Stimulated activated memory B cell treated with anti-CD40 and anti-IgM and Interleukin-4, amounts not matched to agents 10 μg/mL and 1 μg/mL and 100 μg/mL, for 72 hours (primary cell): ENCODE results near the gene RPS26.
"Not testable (repeated sequence)": the region's sequence is repeated elsewhere in the genome, so short reads cannot be mapped to it uniquely, and the experiment has no call there.

Experiments
- ATAC-seq: fragments of 150-1000 bp; cut with Tn5 transposase; 2 replicates; pipeline ENCODE4 v1.10.0; 2021
- H3K27ac Mint-ChIP-seq: one replicate; pipeline ENCODE4 v1.8.0; 2022; ENCODE audit warnings: mild to moderate bottlenecking, mixed read lengths
- H3K27me3 Mint-ChIP-seq: one replicate; pipeline ENCODE4 v1.8.0; 2022; ENCODE audit warnings: mixed read lengths
- H3K36me3 Mint-ChIP-seq: one replicate; pipeline ENCODE4 v1.8.0; 2022; ENCODE audit warnings: mixed read lengths
- H3K4me1 Mint-ChIP-seq: one replicate; pipeline ENCODE4 v1.8.0; 2022; ENCODE audit warnings: mixed read lengths
- H3K4me3 Mint-ChIP-seq: one replicate; pipeline ENCODE4 v1.8.0; 2022; ENCODE audit warnings: mild to moderate bottlenecking, moderate library complexity, mixed read lengths
- H3K9me3 Mint-ChIP-seq: one replicate; pipeline ENCODE4 v1.8.0; 2022; ENCODE audit warnings: mixed read lengths

RPS26 gene

GRCh38 chr12:56040151-56040550 is 1.6 kb upstream of the RPS26 start:
- no peak for ATAC-seq
- Mint-ChIP-seq H3K36me3 (peaks cover 30% of the 10 kb centered on the region), H3K4me3 (no peak overlapping the region), H3K27me3 (no peaks in the 10 kb centered on the region), H3K9me3 (no peaks in the 10 kb centered on the region), H3K27ac (no peak overlapping the region), H3K4me1 (peaks cover 11% of the 10 kb centered on the region)

DNA sequence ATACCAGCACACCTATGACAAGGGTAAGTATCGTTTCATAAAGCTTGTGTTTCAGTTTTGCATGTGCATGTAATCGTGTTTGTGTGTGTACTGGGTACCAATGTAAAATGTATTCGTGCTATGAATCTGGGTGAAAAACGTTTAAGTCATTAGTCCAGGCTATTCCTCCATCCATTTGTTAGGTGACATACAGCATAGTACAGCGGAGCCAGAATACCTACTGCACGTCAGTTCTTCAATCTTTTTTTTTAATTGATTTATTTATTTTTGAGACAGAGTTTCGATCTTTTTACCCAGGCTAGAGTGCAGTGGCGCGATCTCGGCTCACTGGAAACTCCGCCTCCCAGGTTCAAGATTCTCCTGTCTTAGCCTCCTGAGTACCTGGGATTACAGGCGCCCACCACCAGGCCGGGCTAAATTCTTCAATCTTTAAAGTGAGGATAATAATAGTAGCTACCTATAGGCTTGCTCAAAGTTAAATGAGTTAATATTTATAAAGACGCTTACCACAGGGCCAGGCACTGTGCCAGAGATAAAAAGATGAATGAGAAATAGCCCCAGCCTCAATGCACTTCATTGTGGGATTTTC is 661 bp upstream of the RPS26 start:
- peak overlapping the region; percentile 96 for H3K27ac Mint-ChIP-seq
- H3K36me3 Mint-ChIP-seq, result peaks cover 22% of the 10 kb centered on the region
- H3K9me3 Mint-ChIP-seq, result no peaks in the 10 kb centered on the region
- no peak for ATAC-seq
- peaks cover 12% of the 10 kb centered on the region for H3K4me1 Mint-ChIP-seq
- H3K27me3 Mint-ChIP-seq, result no peaks in the 10 kb centered on the region
- peak overlapping the region; percentile 90 for H3K4me3 Mint-ChIP-seq

DNA sequence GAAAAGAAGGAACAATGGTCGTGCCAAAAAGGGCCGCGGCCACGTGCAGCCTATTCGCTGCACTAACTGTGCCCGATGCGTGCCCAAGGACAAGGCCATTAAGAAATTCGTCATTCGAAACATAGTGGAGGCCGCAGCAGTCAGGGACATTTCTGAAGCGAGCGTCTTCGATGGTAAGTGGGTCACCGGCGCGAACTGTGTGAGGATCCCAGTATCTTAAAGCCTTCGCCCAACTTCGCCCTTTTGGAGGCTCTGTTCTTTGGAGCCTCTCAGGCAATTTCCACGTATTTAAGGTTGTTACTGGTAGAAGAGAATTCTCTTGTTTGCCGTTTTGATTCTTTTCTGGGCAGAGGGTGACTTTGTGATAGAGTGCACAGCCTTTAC is 704 bp downstream of the RPS26 start:
- Mint-ChIP-seq H3K4me1 (peaks cover 20% of the 10 kb centered on the region), H3K4me3 (peak overlapping the region; percentile 90)
- ATAC-seq, result not testable (repeated sequence)

GRCh38 chr12:56042843-56043242 is 1.1 kb downstream of the RPS26 start:
- ATAC-seq, result no peak
- Mint-ChIP-seq H3K36me3 (peaks cover 22% of the 10 kb centered on the region), H3K4me1 (peaks cover 20% of the 10 kb centered on the region), H3K27ac (peak overlapping the region; percentile 96), H3K9me3 (no peaks in the 10 kb centered on the region), H3K27me3 (no peaks in the 10 kb centered on the region), H3K4me3 (peak overlapping the region; percentile 90)

More for the DNA sequence above, 704 bp downstream of the RPS26 start:
- Mint-ChIP-seq H3K27ac (peak overlapping the region; percentile 96), H3K36me3 (peaks cover 22% of the 10 kb centered on the region)
- not testable (repeated sequence) for H3K9me3 Mint-ChIP-seq, H3K27me3 Mint-ChIP-seq

GRCh38 chr12:56046027-56046780 is 4.5 kb downstream of the RPS26 start:
- ATAC-seq, result no peak
- Mint-ChIP-seq H3K36me3 (peaks cover 22% of the 10 kb centered on the region), H3K9me3 (no peaks in the 10 kb centered on the region), H3K27ac (peak overlapping the region; percentile 60), H3K4me3 (no peak overlapping the region), H3K27me3 (no peaks in the 10 kb centered on the region), H3K4me1 (peaks cover 20% of the 10 kb centered on the region)

GRCh38 chr12:56053407-56053893 is 11.7 kb downstream of the RPS26 start:
- H3K4me1 Mint-ChIP-seq, result no peaks in the 10 kb centered on the region

DNA sequence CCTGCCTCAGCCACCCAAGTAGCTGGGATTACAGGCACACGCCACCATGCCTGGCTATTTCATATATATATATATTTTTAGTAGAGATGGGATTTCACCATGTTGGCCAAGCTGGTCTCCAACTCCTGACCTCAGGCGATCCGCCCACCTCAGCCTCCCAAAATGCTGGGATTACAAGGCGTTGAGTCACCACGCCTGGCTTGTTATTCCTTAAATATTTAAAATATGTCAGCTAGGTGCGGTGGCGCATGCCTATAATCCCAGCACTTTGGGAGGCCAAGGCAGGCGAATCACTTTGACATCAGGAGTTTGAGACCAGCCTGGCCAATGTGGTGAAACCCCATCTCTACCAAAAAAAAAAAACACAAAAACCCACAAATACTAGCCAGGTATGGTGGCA is 18.2 kb downstream of the RPS26 start:
- H3K27ac Mint-ChIP-seq, H3K36me3 Mint-ChIP-seq, H3K4me3 Mint-ChIP-seq, H3K9me3 Mint-ChIP-seq, H3K4me1 Mint-ChIP-seq, ATAC-seq: not testable (repeated sequence)
- H3K27me3 Mint-ChIP-seq, result peaks cover 13% of the 10 kb centered on the region

More at GRCh38 chr12:56053407-56053893, 11.7 kb downstream of the RPS26 start:
- Mint-ChIP-seq H3K9me3 (no peaks in the 10 kb centered on the region), H3K36me3 (no peaks in the 10 kb centered on the region), H3K27ac (no peak overlapping the region), H3K4me3 (no peak overlapping the region), H3K27me3 (no peaks in the 10 kb centered on the region)
- ATAC-seq, result no peak

DNA sequence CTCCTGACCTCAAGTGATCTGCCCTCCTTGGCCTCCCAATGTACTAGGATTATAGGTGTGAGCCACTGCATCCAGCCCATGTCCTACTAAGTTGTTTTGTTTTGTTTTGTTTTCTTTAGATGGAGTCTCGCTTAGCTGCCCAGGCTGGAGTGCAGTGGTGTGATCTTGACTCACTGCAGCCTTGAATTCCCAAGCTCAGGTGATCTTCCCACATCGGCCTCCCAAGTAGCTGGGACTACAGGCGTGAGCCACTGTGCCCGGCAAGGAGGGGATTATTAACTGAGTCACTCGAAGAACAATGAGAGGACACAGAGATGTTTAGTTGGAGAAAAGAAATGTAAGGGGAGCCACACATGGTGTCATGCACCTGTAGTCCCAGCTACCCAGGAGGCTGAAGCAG is 20.3 kb downstream of the RPS26 start:
- Mint-ChIP-seq H3K4me1 (no peaks in the 10 kb centered on the region), H3K9me3 (no peaks in the 10 kb centered on the region), H3K36me3 (no peaks in the 10 kb centered on the region), H3K27ac (no peak overlapping the region), H3K27me3 (peaks cover 13% of the 10 kb centered on the region), H3K4me3 (no peak overlapping the region)
- ATAC-seq, result no peak

GRCh38 chr12:56062996-56063395 is 21.3 kb downstream of the RPS26 start:
- no peaks in the 10 kb centered on the region for H3K9me3 Mint-ChIP-seq
- H3K4me1 Mint-ChIP-seq, result no peaks in the 10 kb centered on the region
- no peak overlapping the region for H3K27ac Mint-ChIP-seq
- no peak overlapping the region for H3K4me3 Mint-ChIP-seq
- ATAC-seq, result no peak
- no peaks in the 10 kb centered on the region for H3K36me3 Mint-ChIP-seq
- H3K27me3 Mint-ChIP-seq, result peaks cover 13% of the 10 kb centered on the region

DNA sequence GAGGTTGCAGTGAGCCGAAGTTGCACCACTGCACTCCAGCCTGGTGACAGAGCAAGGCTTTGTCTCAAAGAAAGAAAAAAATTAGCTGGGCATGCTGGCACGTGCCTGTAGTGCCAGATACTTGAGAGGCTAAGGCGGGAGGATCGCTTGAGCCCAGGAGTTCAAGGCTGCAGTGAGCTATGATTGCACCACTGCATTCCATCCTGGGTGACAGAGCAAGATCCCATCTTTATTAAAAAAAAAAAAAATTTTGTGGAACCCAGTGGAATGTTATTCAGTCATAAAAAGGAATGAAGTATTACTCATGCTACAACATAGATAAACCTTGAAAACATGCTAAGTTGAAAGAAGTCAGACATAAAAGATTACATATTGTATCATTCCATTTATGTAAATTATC is 29.9 kb downstream of the RPS26 start:
- no peak overlapping the region for H3K4me3 Mint-ChIP-seq
- H3K27ac Mint-ChIP-seq, result no peak overlapping the region
- no peak for ATAC-seq
- H3K27me3 Mint-ChIP-seq, result no peaks in the 10 kb centered on the region
- H3K4me1 Mint-ChIP-seq, result no peaks in the 10 kb centered on the region
- no peaks in the 10 kb centered on the region for H3K36me3 Mint-ChIP-seq
- no peaks in the 10 kb centered on the region for H3K9me3 Mint-ChIP-seq

DNA sequence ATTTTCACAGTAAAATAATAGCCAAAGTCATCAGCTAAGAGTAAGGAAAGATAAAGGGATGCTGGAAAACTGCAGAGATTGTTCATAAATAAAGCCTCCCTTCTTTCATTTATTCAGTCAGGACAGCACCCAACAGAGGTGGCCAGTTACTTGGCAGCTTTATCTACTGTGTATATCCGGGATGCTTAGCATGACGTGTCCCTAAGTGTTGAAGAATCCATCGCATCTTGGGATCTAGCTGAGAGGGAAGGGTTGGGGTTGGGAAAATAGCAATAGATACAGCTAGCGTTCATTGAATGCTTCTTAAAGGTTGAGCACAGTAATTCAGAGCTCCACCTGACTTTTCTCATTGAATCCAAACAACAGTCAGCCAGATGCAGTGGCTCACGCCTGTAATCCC is 32.7 kb downstream of the RPS26 start:
- H3K27ac Mint-ChIP-seq, result no peak overlapping the region

GRCh38 chr12:56077966-56078365 is 36.2 kb downstream of the RPS26 start:
- not testable (repeated sequence) for ATAC-seq, H3K27ac Mint-ChIP-seq, H3K4me3 Mint-ChIP-seq, H3K9me3 Mint-ChIP-seq, H3K36me3 Mint-ChIP-seq
- peaks cover 17% of the 10 kb centered on the region for H3K4me1 Mint-ChIP-seq
- H3K27me3 Mint-ChIP-seq, result peaks cover 27% of the 10 kb centered on the region

More for the DNA sequence above, 32.7 kb downstream of the RPS26 start:
- no peaks in the 10 kb centered on the region for H3K36me3 Mint-ChIP-seq
- peaks cover 8% of the 10 kb centered on the region for H3K4me1 Mint-ChIP-seq
- no peak for ATAC-seq
- H3K4me3 Mint-ChIP-seq, result no peak overlapping the region
- no peaks in the 10 kb centered on the region for H3K27me3 Mint-ChIP-seq
- H3K9me3 Mint-ChIP-seq, result no peaks in the 10 kb centered on the region

- no peaks in the 10 kb centered on the region for H3K36me3 Mint-ChIP-seq
- H3K4me3 Mint-ChIP-seq, result peak overlapping the region; percentile 39
- ATAC-seq, result no peak
- H3K9me3 Mint-ChIP-seq, result no peaks in the 10 kb centered on the region
- H3K4me1 Mint-ChIP-seq, result peaks cover 17% of the 10 kb centered on the region
- no peak overlapping the region for H3K27ac Mint-ChIP-seq
- peaks cover 27% of the 10 kb centered on the region for H3K27me3 Mint-ChIP-seq
Measured at GRCh38 chr12:56078427-56078826, 36.7 kb downstream of the RPS26 start.

GRCh38 chr12:56078931-56079722 is 37.4 kb downstream of the RPS26 start:
- peaks cover 27% of the 10 kb centered on the region for H3K27me3 Mint-ChIP-seq

GRCh38 chr12:56079723-56080555 is 38.2 kb downstream of the RPS26 start, which contains the start of gene ERBB3:
ERBB3 (plus strand) TSS chr12:56080165; CDS start chr12:56080301, 136 bp downstream.
- peak; percentile 77 for ATAC-seq
- H3K36me3 Mint-ChIP-seq, result no peaks in the 10 kb centered on the region
- H3K4me1 Mint-ChIP-seq, result peaks cover 17% of the 10 kb centered on the region
- peak within 1 kb of the TSS; percentile 78 for H3K4me3 Mint-ChIP-seq
- peaks cover 27% of the 10 kb centered on the region for H3K27me3 Mint-ChIP-seq
- no peaks in the 10 kb centered on the region for H3K9me3 Mint-ChIP-seq
- H3K27ac Mint-ChIP-seq, result peak within 1 kb of the TSS; percentile 22

More at GRCh38 chr12:56078931-56079722, 37.4 kb downstream of the RPS26 start:
- H3K9me3 Mint-ChIP-seq, result no peaks in the 10 kb centered on the region
- H3K4me1 Mint-ChIP-seq, result peaks cover 17% of the 10 kb centered on the region
- ATAC-seq, result peak; percentile 81
- H3K4me3 Mint-ChIP-seq, result peak overlapping the region; percentile 78
- H3K27ac Mint-ChIP-seq, result peak overlapping the region; percentile 22
- no peaks in the 10 kb centered on the region for H3K36me3 Mint-ChIP-seq
